Calu3 (cell line): ENCODE data around the gene FAM53A. TPM values are rescaled to one million over a fixed set of nuclear protein-coding genes. Genes with fewer than 3 reads are reported as not detected.

ENCODE experiments used
- BruUV-seq: library from RNA; stranded (reverse); fragments of 400-500 nt; replicated peaks from 2 replicates; lab custom pipeline; 2021; lab: Mats Ljungman, UMichigan
- CTCF ChIA-PET: fragments of 300-600 bp; sonication (Branson Sonifier 250); formaldehyde crosslinking; loops from one replicate; lab custom pipeline; 2022; ENCODE audit warnings: antibody characterized with exemption; lab: Charles Lee
- DNase-seq: peaks from one replicate; pipeline ENCODE4 v3.0.0; 2022
- H3K27ac Mint-ChIP-seq: one replicate; pipeline ENCODE4 v1.8.0; 2022; ENCODE audit warnings: mixed read lengths; ENCODE audit not compliant: unreplicated experiment
- H3K27me3 Mint-ChIP-seq: one replicate; pipeline ENCODE4 v1.8.0; 2022; ENCODE audit warnings: mixed read lengths; ENCODE audit not compliant: unreplicated experiment
- H3K36me3 Mint-ChIP-seq: one replicate; pipeline ENCODE4 v1.8.0; 2022; ENCODE audit warnings: mild to moderate bottlenecking, moderate library complexity, mixed read lengths; ENCODE audit not compliant: insufficient read depth, unreplicated experiment
- H3K4me1 Mint-ChIP-seq: one replicate; pipeline ENCODE4 v1.8.0; 2022; ENCODE audit warnings: mild to moderate bottlenecking, low read depth, mixed read lengths; ENCODE audit not compliant: unreplicated experiment
- H3K4me3 Mint-ChIP-seq: one replicate; pipeline ENCODE4 v1.8.0; 2022; ENCODE audit warnings: mild to moderate bottlenecking, low read depth, moderate library complexity, mixed read lengths; ENCODE audit not compliant: unreplicated experiment
- H3K9me3 Mint-ChIP-seq: one replicate; pipeline ENCODE4 v1.8.0; 2022; ENCODE audit warnings: low read depth, mixed read lengths; ENCODE audit not compliant: unreplicated experiment
- CTCF ChIP-seq: fragments of 200-600 bp; IDR thresholded peaks from one replicate; pipeline ENCODE4 v1.8.0; 2022; ENCODE audit warnings: antibody characterized with exemption; ENCODE audit not compliant: unreplicated experiment
- intact Hi-C: fragments of 100-400 bp; cut with micrococcal nuclease; formaldehyde crosslinking; loops from one replicate; pipeline ENCODE4 v1.10.0; 2022; ENCODE audit not compliant: unreplicated experiment
- total RNA-seq: library from RNA; stranded (reverse); gene quantifications from 2 replicates; pipeline ENCODE4 v1.2.3, GENCODE V29; 2022

The FAM53A gene
- total RNA-seq, 1 experiment from 2014 or later = 7.3 TPM

DNA sequence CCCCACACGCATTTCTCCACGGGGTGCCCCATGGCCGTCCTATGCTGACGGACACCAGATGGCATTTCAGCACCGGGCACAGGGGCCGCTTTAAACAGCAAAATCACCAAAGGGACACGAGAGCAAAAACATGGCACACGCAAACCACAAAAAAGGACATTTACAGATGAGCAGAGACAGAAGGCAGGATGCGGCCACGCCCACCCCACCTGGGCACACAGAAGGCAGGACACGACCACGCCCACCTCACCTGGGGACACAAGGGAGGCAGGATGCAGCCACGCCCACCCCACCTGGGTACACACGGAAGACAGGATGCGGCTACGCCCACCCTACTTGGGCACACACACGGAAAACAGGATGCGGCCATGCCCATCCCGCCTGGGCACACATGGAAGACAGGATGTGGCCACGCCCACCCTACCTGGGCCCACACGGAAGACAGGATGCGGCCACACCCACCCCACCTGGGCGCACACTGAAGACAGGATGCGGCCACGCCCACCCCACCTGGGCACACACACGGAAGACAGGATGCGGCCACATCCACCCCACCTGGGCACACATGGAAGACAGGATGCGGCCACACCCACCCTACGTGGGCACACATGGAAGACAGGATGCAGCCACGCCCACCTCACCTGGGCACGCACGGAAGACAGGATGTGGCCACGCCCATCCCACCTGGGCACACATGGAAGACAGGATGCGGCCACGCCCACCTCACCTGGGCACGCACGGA is 69.1 kb downstream of the FAM53A start:
- CTCF ChIA-PET = interaction anchor here (0.5 kb wide), 1 partner anchor 112 kb away, joined by 3 read pairs; no protein-coding TSS in a partner anchor
- peak overlapping the region; percentile 9 for H3K27ac Mint-ChIP-seq
- peaks cover 13% of the 10 kb centered on the region for H3K4me1 Mint-ChIP-seq
- BruUV-seq = no TSS peak
- DNase-seq = no peak
- H3K9me3 Mint-ChIP-seq = peaks cover 7% of the 10 kb centered on the region
- intact Hi-C loops = no loop called here
- peaks cover 10% of the 10 kb centered on the region for H3K36me3 Mint-ChIP-seq
- H3K4me3 Mint-ChIP-seq = peak overlapping the region; percentile 20
- H3K27me3 Mint-ChIP-seq = no peaks in the 10 kb centered on the region
- TF ChIP-seq CTCF = no peak

DNA sequence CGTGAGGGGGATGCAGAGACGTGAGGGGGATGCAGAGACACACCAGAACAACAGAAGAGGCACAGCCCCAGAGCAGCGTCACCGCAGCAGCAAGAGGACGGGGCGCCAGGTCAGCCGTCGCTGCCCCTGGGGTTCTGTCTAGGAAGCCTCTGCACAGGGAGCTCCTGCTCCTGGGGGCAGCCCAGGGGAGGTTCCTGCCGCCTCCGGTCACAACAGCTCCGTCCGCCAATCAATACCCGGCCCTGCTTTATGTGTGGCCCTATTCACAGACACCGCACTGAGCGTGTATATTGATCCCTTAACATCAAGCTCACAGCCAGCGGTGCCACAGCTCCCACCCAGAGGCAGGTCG is 69.6 kb downstream of the FAM53A start:
- intact Hi-C loops = no loop called here

GRCh38 chr4:1614049-1614448 is 70.1 kb downstream of the FAM53A start:
- peaks cover 13% of the 10 kb centered on the region for H3K4me1 Mint-ChIP-seq
- peaks cover 10% of the 10 kb centered on the region for H3K36me3 Mint-ChIP-seq
- H3K4me3 Mint-ChIP-seq = no peak overlapping the region
- no TSS peak for BruUV-seq
- intact Hi-C loops = no loop called here
- no peak overlapping the region for H3K27ac Mint-ChIP-seq
- TF ChIP-seq CTCF = no peak
- H3K27me3 Mint-ChIP-seq = no peaks in the 10 kb centered on the region
- CTCF ChIA-PET = no interaction called here
- no peak for DNase-seq
- peaks cover 7% of the 10 kb centered on the region for H3K9me3 Mint-ChIP-seq

More for the DNA sequence above, 69.6 kb downstream of the FAM53A start:
- peaks cover 13% of the 10 kb centered on the region for H3K4me1 Mint-ChIP-seq
- H3K27me3 Mint-ChIP-seq = no peaks in the 10 kb centered on the region
- CTCF ChIA-PET = interaction anchor here (0.5 kb wide), 1 partner anchor 113 kb away, joined by 3 read pairs; no protein-coding TSS in a partner anchor
- peak overlapping the region; percentile 9 for H3K27ac Mint-ChIP-seq
- H3K9me3 Mint-ChIP-seq = peaks cover 7% of the 10 kb centered on the region
- no TSS peak for BruUV-seq
- no peak for DNase-seq
- TF ChIP-seq CTCF = no peak
- peaks cover 10% of the 10 kb centered on the region for H3K36me3 Mint-ChIP-seq
- H3K4me3 Mint-ChIP-seq = no peak overlapping the region

DNA sequence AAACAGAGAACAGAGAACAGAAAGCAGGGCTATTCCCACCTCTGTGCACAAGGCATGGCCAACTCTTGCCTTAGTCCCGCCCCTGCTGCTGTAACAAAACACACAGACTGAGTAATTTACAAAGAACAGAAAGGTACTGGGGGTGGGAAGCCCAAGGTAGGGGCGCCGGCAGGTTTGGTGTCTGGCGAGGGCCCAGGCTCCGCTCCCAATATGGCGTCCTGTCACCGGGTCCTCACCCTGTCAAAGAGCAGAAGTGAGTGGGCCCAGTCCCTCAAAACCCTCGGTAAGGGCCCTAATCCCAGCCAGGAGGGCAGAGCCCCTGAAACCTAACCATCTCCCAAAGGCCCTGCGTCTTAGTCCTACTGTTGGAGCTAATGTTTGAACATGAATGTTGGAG is 71.0 kb downstream of the FAM53A start:
- no peaks in the 10 kb centered on the region for H3K27me3 Mint-ChIP-seq
- H3K36me3 Mint-ChIP-seq = peaks cover 10% of the 10 kb centered on the region
- TF ChIP-seq CTCF = no peak
- intact Hi-C loops = no loop called here
- CTCF ChIA-PET = no interaction called here
- no peak overlapping the region for H3K4me3 Mint-ChIP-seq
- peaks cover 7% of the 10 kb centered on the region for H3K9me3 Mint-ChIP-seq
- no peak overlapping the region for H3K27ac Mint-ChIP-seq
- BruUV-seq = no TSS peak
- H3K4me1 Mint-ChIP-seq = peaks cover 13% of the 10 kb centered on the region
- no peak for DNase-seq
